GM12892 (cell line): Measurements from ENCODE around the gene CKS1B.

Experiments used
- DNase-seq: peaks from one replicate; pipeline ENCODE4 v3.0.0; 2011; ENCODE audit not compliant: insufficient read length
- FAIRE-seq: peaks from 2 replicates; lab custom pipeline; 2011; peaks lifted over from hg19 to GRCh38; lab: Jason Lieb, UNC
- POLR2A ChIP-seq: IDR thresholded peaks from 2 replicates; pipeline ENCODE4 v1.6.1; 2011; ENCODE audit warnings: low read depth, low read length, control low read depth
- POLR2AphosphoS5 ChIP-seq: IDR thresholded peaks from 2 replicates; pipeline ENCODE4 v1.6.1; 2011; ENCODE audit warnings: low read depth, low read length, control low read depth
- TAF1 ChIP-seq: IDR thresholded peaks from 2 replicates; pipeline ENCODE4 v1.6.1; 2011; ENCODE audit warnings: low read depth, mild to moderate bottlenecking, control low read depth, low read length, borderline replicate concordance

The CKS1B gene

GRCh38 chr1:155011004-155011416, 36.5 kb downstream of the CKS1B start:
- TF ChIP-seq POLR2AphosphoS5 = no peak
- TF ChIP-seq TAF1 = no peak
- no peak for TF ChIP-seq POLR2A
- FAIRE-seq = no peak
- no peak for DNase-seq

GRCh38 chr1:155011437-155012025, 37.0 kb downstream of the CKS1B start:
- FAIRE-seq (no peak), DNase-seq (no peak)
- no peak for TF ChIP-seq POLR2A
- TF ChIP-seq TAF1 = no peak
- no peak for TF ChIP-seq POLR2AphosphoS5

- no peak for DNase-seq
- no peak for FAIRE-seq
- no peak for TF ChIP-seq POLR2A
- TF ChIP-seq POLR2AphosphoS5 = no peak
- TF ChIP-seq TAF1 = no peak
These were observed 37.6 kb downstream of the CKS1B start for GRCh38 chr1:155012026-155012546.

- no peak for TF ChIP-seq TAF1
- no peak for TF ChIP-seq POLR2AphosphoS5
- no peak for TF ChIP-seq POLR2A
- DNase-seq (no peak), FAIRE-seq (no peak)
These were observed 38.5 kb downstream of the CKS1B start for GRCh38 chr1:155012776-155013602.

GRCh38 chr1:155013632-155014031, 39.2 kb downstream of the CKS1B start:
- no peak for DNase-seq
- no peak for FAIRE-seq

GRCh38 chr1:155014709-155015508, 40.4 kb downstream of the CKS1B start:
- DNase-seq (no peak), FAIRE-seq (no peak)
- TF ChIP-seq POLR2A (no peak), TAF1 (no peak), POLR2AphosphoS5 (no peak)

More at GRCh38 chr1:155013632-155014031, 39.2 kb downstream of the CKS1B start:
- TF ChIP-seq POLR2A (no peak), POLR2AphosphoS5 (no peak), TAF1 (no peak)

GRCh38 chr1:155015527-155016230, 41.2 kb downstream of the CKS1B start:
- TF ChIP-seq TAF1 = no peak
- TF ChIP-seq POLR2A = no peak
- no peak for TF ChIP-seq POLR2AphosphoS5
- DNase-seq = no peak
- no peak for FAIRE-seq

- FAIRE-seq (no peak), DNase-seq (no peak)
- TF ChIP-seq TAF1 (no peak), POLR2AphosphoS5 (no peak), POLR2A (no peak)
These were observed 41.9 kb downstream of the CKS1B start for GRCh38 chr1:155016231-155016831.

GRCh38 chr1:155017041-155017945, 42.8 kb downstream of the CKS1B start:
- TF ChIP-seq TAF1 (no peak), POLR2A (0 out of 2 replicates have a peak, but pooled peaks have one; percentile 43)
- peak; percentile 82 for FAIRE-seq
- DNase-seq = peak; percentile 88

GRCh38 chr1:155017946-155018316, 43.5 kb downstream of the CKS1B start:
- DNase-seq = no peak
- no peak for TF ChIP-seq POLR2AphosphoS5
- no peak for TF ChIP-seq TAF1
- TF ChIP-seq POLR2A = no peak
- FAIRE-seq = no peak
